Coronary artery (tissue), 2 donors: ENCODE measurements around the gene EED.
A peak's percentile ranks its signal among the peaks of the same experiment; 100 is the strongest.

Experiments
- DNase-seq: peaks from one replicate; pipeline ENCODE4 v3.0.0-alpha.2; 2017; ENCODE audit warnings: low spot score
- H3K27ac ChIP-seq, 2 donors: fragments of 200-600 bp; sonication (generic); one replicate each; pipeline ENCODE4 v1.5.1; 2016 to 2019
- H3K4me3 ChIP-seq: fragments of 200-600 bp; sonication (generic); 2 replicates; pipeline ENCODE4 v1.5.1; 2016; ENCODE audit warnings: mild to moderate bottlenecking, moderate library complexity
- CTCF ChIP-seq: fragments of 200-600 bp; sonication (generic); IDR thresholded peaks from one replicate; pipeline ENCODE4 v1.5.1; 2019; ENCODE audit warnings: antibody characterized with exemption

EED gene

GRCh38 chr11:86199354-86199753 lies 45.2 kb upstream of the EED start:
- Histone ChIP-seq H3K27ac (no peak overlapping the region), H3K4me3 (no peak overlapping the region)
- TF ChIP-seq CTCF, result no peak
- DNase-seq, result no peak

GRCh38 chr11:86201371-86201884 lies 43.1 kb upstream of the EED start:
- TF ChIP-seq CTCF, result no peak
- no peak overlapping the region for H3K27ac ChIP-seq
- no peak overlapping the region for H3K4me3 ChIP-seq
- no peak for DNase-seq

DNA sequence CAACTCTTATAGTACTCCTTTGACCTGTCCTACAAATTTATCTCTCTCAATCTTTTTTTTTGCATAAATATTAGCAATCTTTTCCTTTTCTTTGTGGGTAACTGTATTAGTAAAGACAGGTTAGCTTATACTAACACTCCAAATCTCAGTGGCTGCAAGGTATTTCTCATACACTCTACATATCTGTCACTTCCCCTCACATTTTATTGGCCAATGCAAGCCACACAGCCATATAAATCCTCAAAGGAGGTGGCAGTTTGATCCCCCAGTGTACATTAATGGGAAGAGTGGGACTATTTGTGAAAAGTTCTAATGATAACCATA lies 42.6 kb upstream of the EED start:
- TF ChIP-seq CTCF, result no peak
- H3K27ac ChIP-seq, result peak overlapping the region in 1 of 2 donors; percentile 35
- DNase-seq, result no peak
- peak overlapping the region; percentile 58 for H3K4me3 ChIP-seq

DNA sequence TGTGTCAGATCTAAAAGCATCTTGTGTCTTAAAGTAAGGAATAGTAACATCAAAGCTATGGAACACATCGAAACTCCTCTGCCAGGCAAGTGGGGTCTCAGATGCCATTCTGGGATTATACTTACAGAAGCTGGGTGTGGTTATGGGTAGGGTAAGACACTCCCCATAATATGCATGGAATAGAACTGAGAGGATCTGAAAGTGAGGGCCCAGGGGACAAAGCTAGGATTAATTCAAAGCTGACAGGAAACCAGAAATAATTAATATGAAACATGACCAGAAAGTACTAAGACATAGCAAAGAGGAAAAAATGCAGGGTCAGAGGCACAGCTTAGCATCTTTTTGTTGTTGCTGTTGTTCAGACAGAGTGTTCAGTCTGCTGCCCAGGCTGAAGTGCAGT lies 40.2 kb upstream of the EED start:
- TF ChIP-seq CTCF, result no peak
- DNase-seq, result no peak
- Histone ChIP-seq H3K27ac (no peak overlapping the region), H3K4me3 (no peak overlapping the region)

DNA sequence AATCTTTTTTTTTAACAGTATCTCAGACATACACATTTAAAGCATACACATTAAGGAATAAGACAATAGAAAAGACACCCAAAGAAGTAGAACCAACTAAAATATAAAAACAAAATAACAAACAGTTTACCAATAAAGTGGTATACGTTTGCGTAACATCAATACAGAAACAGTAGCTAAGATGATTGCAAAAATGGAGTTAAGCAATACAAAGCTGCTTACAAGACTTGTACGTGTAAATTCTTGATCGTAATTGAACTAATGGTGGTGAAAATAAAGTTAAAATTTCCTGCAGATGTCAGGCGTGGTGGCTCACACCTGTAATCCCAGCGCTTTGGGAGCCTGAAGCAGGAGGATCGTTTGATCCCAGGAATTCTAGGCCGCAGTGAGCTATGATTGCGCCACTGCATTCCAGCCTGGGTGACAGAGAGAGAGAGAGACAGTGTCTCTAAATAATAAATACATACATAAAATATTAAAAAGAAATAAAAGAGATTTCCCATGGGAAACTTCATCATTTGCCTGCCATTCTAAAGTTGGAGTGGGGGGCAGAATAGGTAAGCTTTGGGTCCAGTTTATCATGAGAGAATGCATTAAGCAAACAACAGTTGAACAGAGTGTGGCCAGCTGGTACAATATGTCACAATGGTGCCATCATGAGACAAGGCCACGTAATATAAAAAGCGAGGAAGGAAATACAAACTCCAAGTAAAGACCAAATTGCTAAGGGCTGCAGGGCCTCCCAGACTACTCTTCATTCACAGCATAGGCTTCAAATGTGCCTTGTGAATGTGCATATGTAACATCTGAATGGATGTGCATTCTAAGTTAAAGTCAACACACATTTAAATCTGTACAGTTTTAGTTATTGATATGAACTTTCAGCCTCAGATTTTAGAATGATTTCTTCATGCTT lies 38.9 kb upstream of the EED start:
- TF ChIP-seq CTCF, result no peak
- no peak overlapping the region for H3K27ac ChIP-seq
- no peak overlapping the region for H3K4me3 ChIP-seq
- DNase-seq, result no peak

DNA sequence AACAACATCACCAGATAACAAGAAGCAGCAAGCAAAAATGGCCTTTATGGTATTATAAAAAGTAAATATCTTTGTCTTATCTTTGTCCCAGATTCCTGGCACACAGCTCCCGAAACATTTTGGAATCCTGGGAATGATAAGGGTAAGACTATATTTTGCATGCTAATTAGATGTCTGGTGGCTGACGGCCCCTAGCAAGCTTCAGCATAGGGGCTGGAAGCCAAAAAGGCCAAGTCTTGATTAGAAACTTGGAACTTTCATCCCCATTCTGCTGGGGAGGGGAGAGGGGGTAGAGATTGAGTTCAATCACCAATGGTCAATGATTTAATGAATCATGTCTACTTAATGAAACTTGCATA lies 38.2 kb upstream of the EED start:
- no peak for DNase-seq
- Histone ChIP-seq H3K27ac (no peak overlapping the region), H3K4me3 (no peak overlapping the region)
- TF ChIP-seq CTCF, result no peak

DNA sequence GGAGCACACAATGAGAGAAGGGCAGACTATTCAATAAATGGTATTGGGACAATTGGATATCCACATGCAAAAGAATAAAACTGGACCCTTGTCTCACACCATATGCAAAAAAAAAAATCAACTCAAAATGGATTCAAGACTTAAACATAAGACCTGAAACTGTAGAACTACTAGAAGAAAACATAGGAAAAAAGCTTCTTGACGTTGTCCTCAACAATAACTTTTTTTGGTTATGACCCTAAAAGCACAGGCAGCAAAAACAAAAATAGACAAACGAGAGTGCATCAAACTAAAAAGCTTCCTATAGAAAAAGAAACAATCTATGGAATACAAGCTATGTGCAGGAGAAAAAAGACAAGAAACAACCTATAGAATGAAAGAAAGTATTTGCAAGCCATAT lies 37.1 kb upstream of the EED start:
- no peak for DNase-seq
- H3K27ac ChIP-seq, result no peak overlapping the region
- no peak overlapping the region for H3K4me3 ChIP-seq
- TF ChIP-seq CTCF, result no peak
